Measurements from ENCODE around the gene CHST9. TPM values are rescaled to one million over a fixed set of nuclear protein-coding genes. Genes with fewer than 3 reads are reported as not detected.

The CHST9 gene
- polyA plus RNA-seq, 3 donors: not detected

- Histone ChIP-seq H2AFZ (ENCODE audit: insufficient read depth, low read depth, low read length, poor library complexity, severe bottlenecking) (no peak overlapping the region), H3K36me3 (replicated peaks in 1 of 2; ENCODE audit: control insufficient read depth in 1 of 2, insufficient read depth in 2 of 2, low read length in 2 of 2) (no peaks in the 10 kb centered on the region), H3K4me2 (replicated peaks; ENCODE audit: extremely low read depth, low read length, poor library complexity, severe bottlenecking) (no peak overlapping the region), H3K79me2 (ENCODE audit: insufficient read depth, low read length) (no peaks in the 10 kb centered on the region), H3K27ac (ENCODE audit: low read depth in 1 of 2, low read length in 2 of 2) (no peak overlapping the region), H3K27me3 (ENCODE audit: control insufficient read depth in 2 of 2, insufficient read depth in 2 of 2, low read length in 2 of 2) (no peaks in the 10 kb centered on the region), H3K4me1 (ENCODE audit: control insufficient read depth in 1 of 2, insufficient read depth in 2 of 2, low read length in 2 of 2) (no peaks in the 10 kb centered on the region), H4K20me1 (ENCODE audit: insufficient read depth, low read length) (no peaks in the 10 kb centered on the region), H3K9ac (ENCODE audit: insufficient read depth, low read length, poor library complexity, severe bottlenecking) (no peak overlapping the region), H3K4me3 (replicated peaks in 1 of 3; ENCODE audit: low read depth in 2 of 3, low read length in 3 of 3) (no peak overlapping the region), H3K9me3 (replicated peaks in 1 of 2; ENCODE audit: control insufficient read depth in 1 of 2, insufficient read depth in 1 of 2, low read length in 2 of 2) (peaks cover 5% of the 10 kb centered on the region in 2 donors)
- no peak for DNase-seq
- intact Hi-C loops (cut with micrococcal nuclease): no loop called here
- H3K36me3 Mint-ChIP-seq: no peaks in the 10 kb centered on the region
- peaks cover 0 to 1% (median 0%) of the 10 kb centered on the region in 3 donors for H3K27me3 Mint-ChIP-seq (ENCODE audit: low read depth in 3 of 3)
- no peak overlapping the region for H3K4me3 Mint-ChIP-seq
- TF ChIP-seq, protein P1, sequence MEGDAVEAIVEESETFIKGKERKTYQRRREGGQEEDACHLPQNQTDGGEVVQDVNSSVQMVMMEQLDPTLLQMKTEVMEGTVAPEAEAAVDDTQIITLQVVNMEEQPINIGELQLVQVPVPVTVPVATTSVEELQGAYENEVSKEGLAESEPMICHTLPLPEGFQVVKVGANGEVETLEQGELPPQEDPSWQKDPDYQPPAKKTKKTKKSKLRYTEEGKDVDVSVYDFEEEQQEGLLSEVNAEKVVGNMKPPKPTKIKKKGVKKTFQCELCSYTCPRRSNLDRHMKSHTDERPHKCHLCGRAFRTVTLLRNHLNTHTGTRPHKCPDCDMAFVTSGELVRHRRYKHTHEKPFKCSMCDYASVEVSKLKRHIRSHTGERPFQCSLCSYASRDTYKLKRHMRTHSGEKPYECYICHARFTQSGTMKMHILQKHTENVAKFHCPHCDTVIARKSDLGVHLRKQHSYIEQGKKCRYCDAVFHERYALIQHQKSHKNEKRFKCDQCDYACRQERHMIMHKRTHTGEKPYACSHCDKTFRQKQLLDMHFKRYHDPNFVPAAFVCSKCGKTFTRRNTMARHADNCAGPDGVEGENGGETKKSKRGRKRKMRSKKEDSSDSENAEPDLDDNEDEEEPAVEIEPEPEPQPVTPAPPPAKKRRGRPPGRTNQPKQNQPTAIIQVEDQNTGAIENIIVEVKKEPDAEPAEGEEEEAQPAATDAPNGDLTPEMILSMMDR (IDR thresholded peaks at IDR 0.05): no peak
- H3K27ac Mint-ChIP-seq: no peak overlapping the region
- no peaks in the 10 kb centered on the region for H3K4me1 Mint-ChIP-seq
- peaks cover 0 to 9% (median 8%) of the 10 kb centered on the region in 7 donors for H3K9me3 Mint-ChIP-seq
- 33% methylated on average over 1 of the region's 5 CpGs for WGBS (ENCODE audit: insufficient coverage)
These were observed 41.5 kb upstream of the CHST9 start for GRCh38 chr18:27226556-27227075.

DNA sequence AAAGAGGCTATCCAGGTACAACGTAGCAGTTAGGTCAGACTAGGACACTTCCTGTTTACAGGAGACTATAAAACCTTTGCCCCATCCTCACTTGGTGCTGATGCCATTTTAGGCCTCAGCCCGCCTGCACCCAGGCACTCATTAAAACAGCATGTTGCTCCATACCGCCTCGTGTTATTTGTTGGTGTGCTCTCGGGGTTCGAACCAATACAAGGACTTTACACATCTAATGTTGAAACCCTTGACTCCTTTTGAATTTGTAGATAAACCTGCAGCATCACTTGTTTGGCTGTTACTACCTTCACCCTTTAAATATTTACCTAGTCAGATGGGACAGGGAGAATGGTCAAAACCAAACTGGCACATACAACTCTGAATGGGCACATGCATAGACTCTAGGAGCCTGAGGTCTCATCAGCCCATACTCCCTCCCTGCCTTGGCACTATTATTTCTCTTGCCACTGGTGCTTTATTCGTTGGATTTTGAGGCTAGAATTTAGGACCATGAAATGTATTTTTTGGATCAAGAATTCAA is 40.9 kb upstream of the CHST9 start:
- no peaks in the 10 kb centered on the region for H4K20me1 ChIP-seq (ENCODE audit: insufficient read depth, low read length)
- H3K79me2 ChIP-seq (ENCODE audit: insufficient read depth, low read length): no peaks in the 10 kb centered on the region
- H3K27me3 Mint-ChIP-seq (ENCODE audit: low read depth in 3 of 3): peaks cover 0 to 1% (median 0%) of the 10 kb centered on the region in 3 donors
- H2AFZ ChIP-seq (ENCODE audit: insufficient read depth, low read depth, low read length, poor library complexity, severe bottlenecking): no peak overlapping the region
- H3K9me3 ChIP-seq (replicated peaks in 1 of 2; ENCODE audit: control insufficient read depth in 1 of 2, insufficient read depth in 1 of 2, low read length in 2 of 2): peaks cover 5% of the 10 kb centered on the region in 2 donors
- no peaks in the 10 kb centered on the region for H3K4me1 Mint-ChIP-seq
- H3K27ac ChIP-seq (ENCODE audit: low read depth in 1 of 2, low read length in 2 of 2): no peak overlapping the region
- H3K4me3 Mint-ChIP-seq: no peak overlapping the region
- H3K27ac Mint-ChIP-seq: no peak overlapping the region
- TF ChIP-seq, protein P1 (IDR thresholded peaks at IDR 0.05): no peak
- peaks cover 0 to 9% (median 8%) of the 10 kb centered on the region in 7 donors for H3K9me3 Mint-ChIP-seq
- no peaks in the 10 kb centered on the region for H3K36me3 Mint-ChIP-seq
- H3K27me3 ChIP-seq (ENCODE audit: control insufficient read depth in 2 of 2, insufficient read depth in 2 of 2, low read length in 2 of 2): no peaks in the 10 kb centered on the region
- H3K4me1 ChIP-seq (ENCODE audit: control insufficient read depth in 1 of 2, insufficient read depth in 2 of 2, low read length in 2 of 2): no peaks in the 10 kb centered on the region
- no peak overlapping the region for H3K9ac ChIP-seq (ENCODE audit: insufficient read depth, low read length, poor library complexity, severe bottlenecking)
- H3K36me3 ChIP-seq (replicated peaks in 1 of 2; ENCODE audit: control insufficient read depth in 1 of 2, insufficient read depth in 2 of 2, low read length in 2 of 2): no peaks in the 10 kb centered on the region
- DNase-seq: no peak
- 95% methylated on average over 6 of the region's 7 CpGs for WGBS (ENCODE audit: insufficient coverage)
- intact Hi-C loops (cut with micrococcal nuclease): no loop called here
- H3K4me2 ChIP-seq (replicated peaks; ENCODE audit: extremely low read depth, low read length, poor library complexity, severe bottlenecking): no peak overlapping the region
- no peak overlapping the region for H3K4me3 ChIP-seq (replicated peaks in 1 of 3; ENCODE audit: low read depth in 2 of 3, low read length in 3 of 3)
